GM10248 (cell line): Measurements from ENCODE around the gene CAPG.
"Not testable (repeated sequence)": the region's sequence is repeated elsewhere in the genome, so short reads cannot be mapped to it uniquely, and the experiment has no call there.

Experiments
- CTCF ChIA-PET: fragments of 300-600 bp; sonication (Branson Sonifier 250); formaldehyde crosslinking; extraction: SDS; loops from one replicate; lab custom pipeline; 2021; ENCODE audit warnings: antibody characterized with exemption; lab: Yijun Ruan, JAX
- POLR2A ChIA-PET: fragments of 350-650 bp; sonication (Branson Sonifier 250); formaldehyde crosslinking; extraction: SDS; loops from one replicate; lab custom pipeline; 2020; ENCODE audit warnings: antibody characterized with exemption; lab: Yijun Ruan, JAX
- DNase-seq: peaks from one replicate; pipeline ENCODE4 v3.0.0; 2012; ENCODE audit errors: extremely low spot score
- TF ChIP-seq, protein P1 (sequence below): IDR thresholded peaks from 2 replicates; pipeline ENCODE4 v1.5.1; 2012; ENCODE audit warnings: mild to moderate bottlenecking, low read depth; ENCODE audit errors: extremely low read depth, missing control alignments, control extremely low read depth

Gene CAPG

DNA sequence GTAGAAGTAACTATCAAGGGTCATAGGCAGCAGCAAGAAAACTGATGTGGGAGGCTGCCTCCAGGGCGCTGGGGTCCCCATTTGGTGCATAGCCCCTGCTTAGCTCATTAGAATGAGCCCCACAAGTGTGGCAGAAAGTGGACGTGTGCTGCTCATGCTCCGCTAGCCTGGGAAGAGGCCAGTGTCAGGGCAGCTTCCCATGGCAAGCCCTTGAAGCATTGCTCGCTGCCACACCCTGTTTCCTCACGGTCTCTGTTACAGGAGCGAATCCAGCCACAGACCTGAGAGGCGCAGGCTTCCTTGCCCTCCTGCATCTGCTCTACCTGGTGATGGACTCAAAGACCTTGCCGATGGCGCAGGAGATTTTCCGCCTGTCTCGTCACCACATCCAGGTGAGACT, 33.1 kb downstream of the CAPG start:
- TF ChIP-seq, protein P1, sequence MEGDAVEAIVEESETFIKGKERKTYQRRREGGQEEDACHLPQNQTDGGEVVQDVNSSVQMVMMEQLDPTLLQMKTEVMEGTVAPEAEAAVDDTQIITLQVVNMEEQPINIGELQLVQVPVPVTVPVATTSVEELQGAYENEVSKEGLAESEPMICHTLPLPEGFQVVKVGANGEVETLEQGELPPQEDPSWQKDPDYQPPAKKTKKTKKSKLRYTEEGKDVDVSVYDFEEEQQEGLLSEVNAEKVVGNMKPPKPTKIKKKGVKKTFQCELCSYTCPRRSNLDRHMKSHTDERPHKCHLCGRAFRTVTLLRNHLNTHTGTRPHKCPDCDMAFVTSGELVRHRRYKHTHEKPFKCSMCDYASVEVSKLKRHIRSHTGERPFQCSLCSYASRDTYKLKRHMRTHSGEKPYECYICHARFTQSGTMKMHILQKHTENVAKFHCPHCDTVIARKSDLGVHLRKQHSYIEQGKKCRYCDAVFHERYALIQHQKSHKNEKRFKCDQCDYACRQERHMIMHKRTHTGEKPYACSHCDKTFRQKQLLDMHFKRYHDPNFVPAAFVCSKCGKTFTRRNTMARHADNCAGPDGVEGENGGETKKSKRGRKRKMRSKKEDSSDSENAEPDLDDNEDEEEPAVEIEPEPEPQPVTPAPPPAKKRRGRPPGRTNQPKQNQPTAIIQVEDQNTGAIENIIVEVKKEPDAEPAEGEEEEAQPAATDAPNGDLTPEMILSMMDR: no peak
- POLR2A ChIA-PET: no interaction called here
- CTCF ChIA-PET: interaction anchor here (1.9 kb wide), 1 partner anchor 12 kb away, joined by 4 read pairs; no protein-coding TSS in a partner anchor
- DNase-seq: no peak

- CTCF ChIA-PET: interaction anchor here (1.4 kb wide), 1 partner anchor 22 kb away, joined by 3 read pairs; the partner anchor contains the start of genes ELMOD3 and RETSAT
- POLR2A ChIA-PET: no interaction called here
Observed at GRCh38 chr2:85376291-85377065, 33.7 kb downstream of the CAPG start.

GRCh38 chr2:85371045-85371444, 39.1 kb downstream of the CAPG start:
- TF ChIP-seq, protein P1: no peak
- CTCF ChIA-PET: no interaction called here
- POLR2A ChIA-PET: no interaction called here
- no peak for DNase-seq

More at GRCh38 chr2:85376291-85377065, 33.7 kb downstream of the CAPG start:
- no peak for DNase-seq
- TF ChIP-seq, protein P1: no peak

- DNase-seq: no peak
- CTCF ChIA-PET: interaction anchor here (0.7 to 1.8 kb wide), 4 partner anchors 15 to 359 kb away, joined by 3 to 8 read pairs (median 4); partner anchors contain the start of genes ELMOD3 and RETSAT
- POLR2A ChIA-PET: no interaction called here
- TF ChIP-seq, protein P1: no peak
Observed at GRCh38 chr2:85369500-85369899, 40.7 kb downstream of the CAPG start.

GRCh38 chr2:85368921-85369320, 41.2 kb downstream of the CAPG start:
- ChIA-PET CTCF (interaction anchor here (1.2 to 1.8 kb wide), 3 partner anchors 14 to 360 kb away, joined by 3 to 8 read pairs (median 5); partner anchors contain the start of genes ELMOD3 and RETSAT), POLR2A (no interaction called here)
- TF ChIP-seq, protein P1: no peak
- no peak for DNase-seq

- TF ChIP-seq, protein P1: no peak
- ChIA-PET CTCF (interaction anchor here (1.2 kb wide), 1 partner anchor 9 kb away, joined by 4 read pairs; no protein-coding TSS in a partner anchor), POLR2A (no interaction called here)
- DNase-seq: no peak
Observed at GRCh38 chr2:85367180-85367579, 43.0 kb downstream of the CAPG start.

DNA sequence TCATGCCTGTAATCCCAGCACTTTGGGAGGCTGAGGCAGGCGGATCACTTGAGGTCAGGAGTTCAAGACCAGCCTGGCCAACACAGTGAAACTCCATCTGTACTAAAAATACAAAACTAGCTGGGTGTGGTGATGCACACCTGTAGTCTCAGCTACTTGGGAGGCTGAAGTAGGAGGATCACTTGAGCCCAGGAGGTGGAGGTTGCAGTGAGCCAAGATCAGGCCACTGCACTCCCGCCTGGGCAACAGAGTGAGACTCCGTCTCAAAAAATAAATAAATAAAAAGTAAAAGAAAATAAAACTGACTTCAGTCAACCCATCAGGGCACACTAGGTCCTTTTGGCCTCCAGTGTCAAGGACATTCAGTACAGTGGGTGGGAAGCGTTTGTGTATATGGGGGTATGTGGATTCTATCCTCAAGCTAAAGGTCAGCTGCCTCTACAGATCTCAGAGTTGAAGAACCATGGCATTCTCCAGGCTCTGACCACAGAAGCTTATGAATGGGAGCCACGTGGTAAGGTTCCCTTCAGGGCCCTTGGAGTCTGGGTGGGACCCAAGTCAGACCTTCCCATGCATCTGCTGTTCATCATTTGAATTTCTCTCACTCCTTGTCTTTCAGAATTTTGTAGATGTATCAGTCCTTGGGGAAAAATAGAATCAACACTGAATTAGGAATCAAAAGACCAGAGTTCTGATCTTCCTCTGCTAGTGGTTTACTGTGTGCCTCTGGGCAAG, 47.3 kb downstream of the CAPG start:
- CTCF ChIA-PET: interaction anchor here (1.6 kb wide), 1 partner anchor 13 kb away, joined by 4 read pairs; no protein-coding TSS in a partner anchor
- POLR2A ChIA-PET, DNase-seq: not testable (repeated sequence)
